Pulmonary artery endothelial cell (primary cell): ENCODE data around the gene RAB33B. TPM values are rescaled to one million over a fixed set of nuclear protein-coding genes. Genes with fewer than 3 reads are reported as not detected.

Source experiments
- DNase-seq: peaks from one replicate; pipeline ENCODE4 v3.0.0-alpha.2; 2011; ENCODE audit warnings: low read depth, low spot score
- total RNA-seq: library from RNA; depleted of rRNA; stranded (reverse); fragments of >200 nt; gene quantifications from 2 replicates; pipeline ENCODE4 v1.2.3, GENCODE V29; 2014

RAB33B gene
- total RNA-seq, 1 donor from 2014 or later = 27.8 TPM

DNA sequence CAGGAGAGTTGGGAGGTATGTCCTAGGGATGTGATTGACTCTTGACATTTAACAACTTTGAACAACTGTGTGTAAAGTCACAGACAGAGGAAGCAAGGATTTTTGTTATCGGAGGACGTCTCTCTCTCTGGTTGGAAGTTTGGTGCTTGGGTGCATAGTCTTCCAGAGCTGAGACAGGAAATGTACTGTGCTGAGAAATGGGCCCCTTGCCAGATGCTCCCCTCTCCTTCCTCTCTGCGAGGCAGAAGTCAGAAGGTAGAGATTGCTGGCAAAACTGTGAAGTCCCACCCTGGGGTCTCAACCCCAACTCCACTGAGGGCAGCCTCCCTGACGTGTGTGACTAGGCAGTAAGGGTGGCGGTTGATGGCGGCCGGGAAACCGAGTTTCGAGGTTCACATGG is 52.9 kb downstream of the RAB33B start:
- no peak for DNase-seq

DNA sequence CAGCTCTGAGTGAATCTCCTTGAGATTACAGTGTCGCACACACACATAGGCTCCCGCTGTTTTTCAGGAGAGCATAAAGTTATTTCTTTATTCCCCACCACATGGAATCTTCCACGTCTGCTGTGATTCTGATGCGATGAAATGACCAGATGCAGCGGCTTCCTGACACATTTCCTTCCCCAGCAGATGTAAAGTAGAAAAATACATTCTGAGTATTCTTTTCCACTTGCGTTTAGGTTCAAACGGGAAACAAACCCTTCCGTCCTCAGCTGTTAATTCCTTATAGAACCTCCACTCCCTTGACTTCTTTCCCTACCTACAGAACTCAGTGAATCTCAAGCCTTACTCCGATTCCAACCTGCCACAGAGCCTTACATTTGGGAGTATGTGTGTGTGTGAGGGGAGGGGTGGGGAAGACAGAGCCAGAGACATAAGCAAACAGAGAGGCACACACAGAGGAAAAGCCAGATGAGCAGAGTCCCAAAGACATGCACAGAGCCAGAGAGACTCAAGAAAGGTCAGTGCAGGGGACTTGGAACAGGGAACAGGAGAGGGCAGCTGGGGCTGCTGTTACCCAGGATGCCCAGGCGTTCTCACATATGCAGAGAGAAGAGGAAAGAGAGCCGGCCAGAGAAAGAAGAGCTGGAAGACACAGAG is 54.8 kb downstream of the RAB33B start:
- DNase-seq = no peak

DNA sequence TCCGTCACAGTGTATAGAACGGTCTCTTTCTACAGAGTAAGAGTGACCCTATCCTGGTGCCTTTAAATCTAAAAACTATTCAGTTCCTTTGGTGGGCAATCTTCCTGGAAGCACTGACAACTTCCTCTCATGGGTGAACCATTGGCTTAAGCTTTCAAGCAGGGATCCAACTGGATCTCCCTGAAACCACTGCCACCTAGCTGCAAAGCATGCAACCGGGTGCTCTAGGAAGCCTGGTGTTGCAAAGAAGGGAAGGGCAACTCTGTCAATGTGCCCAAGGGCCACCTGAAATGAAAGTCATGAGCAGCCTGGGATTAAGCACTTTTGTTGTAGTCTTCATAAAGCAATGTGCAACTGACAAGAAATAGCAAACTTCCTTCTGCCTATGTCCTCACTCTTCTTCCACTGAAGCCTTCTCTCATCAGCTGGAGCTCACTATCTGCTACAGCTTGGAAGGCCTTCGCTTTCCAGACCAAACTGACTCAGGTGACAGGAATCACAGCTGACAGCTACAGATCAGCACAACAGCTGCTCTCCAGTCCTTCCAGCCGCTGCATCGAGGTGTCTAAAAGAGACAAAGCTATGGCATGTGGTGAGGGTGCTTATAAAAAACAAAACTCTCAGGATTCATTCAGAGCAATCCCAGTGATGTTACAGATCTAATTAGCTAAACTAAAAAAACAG is 55.9 kb downstream of the RAB33B start:
- DNase-seq = no peak

DNA sequence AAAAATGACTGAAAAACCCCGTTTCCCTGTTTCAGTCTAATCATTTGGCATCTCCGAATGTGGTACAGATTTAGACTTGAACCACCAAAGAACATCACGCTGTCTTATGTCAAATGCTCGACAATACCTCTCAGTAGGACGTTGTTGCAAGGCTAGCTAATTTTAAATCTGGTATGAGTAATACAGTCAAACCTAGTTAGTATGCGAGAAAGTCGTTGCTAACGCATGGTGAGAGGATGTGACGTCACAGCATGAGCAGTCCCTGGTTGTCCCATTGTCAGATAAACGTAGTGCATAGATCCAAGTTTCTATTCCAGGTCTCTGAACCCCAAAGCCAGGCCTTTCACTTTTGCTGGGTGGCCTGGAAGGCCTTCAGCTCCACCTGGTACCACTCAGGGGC is 57.4 kb downstream of the RAB33B start:
- no peak for DNase-seq

DNA sequence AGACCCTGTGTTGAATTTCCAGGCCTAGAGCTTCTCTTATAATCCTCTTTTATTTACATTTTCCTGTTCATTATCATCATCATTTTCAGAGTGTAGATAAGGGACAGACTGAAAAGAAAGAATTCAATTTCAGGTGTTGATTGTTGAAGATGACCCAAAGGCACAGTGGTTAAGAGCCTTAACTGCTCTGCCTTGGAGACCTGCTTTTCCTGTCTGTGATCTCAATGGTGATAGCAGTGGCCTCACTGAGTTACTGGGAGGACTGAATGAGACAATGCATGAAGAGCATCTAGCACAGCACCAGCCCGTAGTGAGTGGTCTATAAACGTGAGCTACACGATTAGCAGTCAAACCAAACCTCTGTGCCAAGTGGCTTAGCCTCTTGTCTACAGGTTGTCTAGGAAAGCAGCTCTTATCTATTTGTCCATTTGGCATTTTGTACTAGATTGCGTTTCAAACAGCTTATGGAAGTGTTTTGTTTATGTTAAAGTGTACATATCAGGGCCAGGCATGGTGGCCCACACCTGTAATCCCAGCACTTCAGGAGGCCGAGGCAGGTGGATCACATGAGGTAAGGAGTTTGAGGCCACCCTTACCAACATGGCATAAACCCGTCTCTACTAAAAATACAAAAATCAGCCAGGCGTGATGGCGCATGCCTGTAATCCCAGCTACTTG is 60.6 kb downstream of the RAB33B start:
- DNase-seq = no peak

DNA sequence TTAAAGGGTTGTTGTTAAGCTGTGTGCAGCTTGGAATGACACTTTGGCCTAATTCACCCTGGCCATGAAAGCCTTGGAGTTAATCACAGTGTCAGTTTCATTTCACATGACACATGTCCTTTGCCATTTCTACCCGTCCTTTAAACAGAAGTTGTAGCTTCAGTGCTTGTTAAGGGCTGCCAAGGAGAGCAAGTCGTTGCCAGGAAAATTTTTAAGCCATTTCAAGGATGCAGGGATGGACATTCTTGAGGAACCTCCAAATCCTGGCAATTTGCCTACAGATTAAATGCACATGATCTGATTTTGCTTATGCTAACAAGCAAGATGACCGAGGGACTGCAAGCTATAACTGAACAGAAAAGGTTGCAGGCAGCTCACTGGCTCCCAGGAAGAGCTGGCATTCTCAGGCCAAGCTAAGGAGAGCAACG is 61.6 kb downstream of the RAB33B start:
- DNase-seq = no peak

DNA sequence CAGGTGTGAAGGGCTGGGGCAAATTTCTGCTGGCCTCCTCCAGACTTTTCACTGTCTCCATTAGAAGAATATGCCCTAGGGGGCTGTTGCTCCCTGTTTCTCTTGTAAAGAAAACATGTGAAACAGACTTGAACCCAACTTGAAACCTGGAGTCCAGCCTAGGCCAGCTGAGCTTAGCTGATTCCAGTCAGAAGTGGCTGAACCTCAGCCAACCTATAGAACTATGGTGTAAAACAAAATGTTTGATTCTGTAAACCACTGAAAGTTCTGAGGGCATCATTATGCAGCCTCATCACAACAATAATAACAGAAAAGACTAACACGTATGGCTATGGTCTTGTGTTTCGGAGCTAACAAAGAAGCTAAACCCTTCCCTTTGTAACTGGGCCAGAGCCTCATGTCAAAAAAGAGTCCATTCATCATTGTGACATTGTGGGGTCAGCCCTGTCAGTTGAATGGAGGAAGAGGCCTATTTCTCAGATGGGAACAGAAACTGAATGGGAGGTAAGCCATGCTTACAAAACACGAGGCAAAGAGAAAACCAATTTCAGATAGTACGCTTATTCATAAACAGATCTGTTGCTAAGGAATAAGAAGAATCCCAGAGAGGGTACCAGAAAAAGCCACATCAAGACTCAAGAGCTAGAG is 68.0 kb downstream of the RAB33B start:
- DNase-seq = no peak

DNA sequence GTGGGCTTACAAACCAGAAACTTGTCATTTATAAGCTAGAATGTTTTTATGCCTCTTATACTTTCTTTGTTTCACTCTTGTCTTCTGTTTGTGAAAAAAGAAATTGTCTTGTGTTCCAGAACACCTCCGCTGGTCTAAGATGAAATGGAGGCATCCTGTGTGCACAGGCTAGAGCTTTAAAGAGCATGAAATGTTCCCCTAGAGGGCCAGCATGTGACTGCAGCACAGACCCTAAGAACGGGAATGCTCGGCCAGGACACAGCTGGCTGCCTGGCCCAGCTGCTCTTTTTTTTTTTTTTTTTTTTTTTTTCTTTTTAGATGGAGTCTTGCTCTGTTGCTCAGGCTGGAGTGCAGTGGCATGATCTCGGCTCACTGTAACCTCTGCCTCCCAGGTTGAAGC is 68.5 kb downstream of the RAB33B start:
- DNase-seq = no peak

DNA sequence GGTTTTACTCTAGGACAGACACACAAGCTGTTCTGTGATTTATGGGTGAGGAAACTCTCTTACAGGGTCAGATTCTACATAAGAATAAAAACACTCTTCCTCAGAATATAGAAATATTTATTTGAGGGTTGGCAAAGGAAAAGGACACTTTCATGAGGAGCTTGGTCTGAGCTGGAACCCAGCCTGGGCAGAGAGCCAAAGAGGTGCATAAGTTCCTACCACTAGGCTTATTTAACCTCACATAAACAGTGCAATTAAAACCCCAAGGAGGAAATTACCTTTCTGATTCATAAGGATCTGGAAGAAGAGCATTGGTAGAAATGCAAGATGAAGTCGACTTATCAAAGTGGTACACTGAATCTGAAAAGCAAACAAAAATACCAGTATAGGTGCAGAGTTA is 69.2 kb downstream of the RAB33B start:
- no peak for DNase-seq

DNA sequence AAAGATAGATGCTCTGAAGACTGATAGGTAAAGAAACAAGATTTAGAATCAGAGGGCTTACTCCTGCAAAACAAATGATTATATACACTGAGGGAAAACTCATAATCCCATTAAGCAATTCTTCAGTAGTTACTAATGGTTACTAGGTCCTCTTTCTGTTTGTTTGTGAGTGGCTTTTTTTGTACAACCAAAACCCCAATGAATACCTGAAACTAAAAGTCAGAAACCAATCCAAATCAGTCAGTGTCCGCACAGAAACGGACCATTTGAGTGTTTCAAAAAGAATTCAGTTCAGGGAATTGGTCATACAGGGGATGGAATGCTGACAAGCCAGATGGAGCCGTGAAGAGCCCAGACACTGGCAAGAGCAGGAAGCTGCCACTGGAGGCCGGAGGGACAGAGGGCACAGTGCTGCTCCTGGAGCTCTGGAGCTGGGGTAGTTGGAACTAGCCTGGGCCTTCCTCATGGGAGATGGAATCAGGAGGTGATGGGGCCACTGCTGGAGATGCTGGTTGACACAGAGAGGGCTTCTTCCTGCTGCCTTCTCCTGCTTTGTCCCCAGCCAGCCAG is 70.2 kb downstream of the RAB33B start:
- DNase-seq = no peak

DNA sequence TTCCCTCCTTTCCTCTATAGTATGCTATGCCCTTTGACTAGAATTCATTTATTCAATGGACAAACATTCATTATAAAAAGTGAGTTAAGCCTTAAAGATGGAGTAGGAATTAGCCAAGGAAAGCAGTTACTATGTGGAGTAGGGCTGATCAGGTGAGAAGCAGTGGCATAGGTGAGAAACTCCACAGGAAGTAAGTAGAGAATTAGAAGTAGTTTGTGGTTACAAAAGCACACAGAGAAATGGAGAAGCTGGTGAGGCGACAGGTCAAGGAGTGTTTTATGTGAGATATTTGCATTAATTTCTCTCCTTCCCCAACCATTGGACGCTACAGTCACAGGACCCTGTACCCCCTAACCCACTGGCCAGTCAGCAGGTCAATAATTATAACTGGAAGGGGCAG is 71.5 kb downstream of the RAB33B start:
- no peak for DNase-seq

Other genes starting within 250 kb of the RAB33B start
- 55.8 and 57.2 TPM in 2 replicates for gene MGARP, start 173.9 kb upstream of the RAB33B start, total RNA-seq
- gene NAA15, start 152.6 kb upstream of the RAB33B start, total RNA-seq = 35.1 and 48.4 TPM in 2 replicates
- gene NDUFC1, start 151.6 kb upstream of the RAB33B start, total RNA-seq = 66.4 and 73.7 TPM in 2 replicates
- 64.5 and 85.0 TPM in 2 replicates for gene SETD7, start 102.1 kb downstream of the RAB33B start, total RNA-seq
- gene MGST2, start 211.7 kb downstream of the RAB33B start, total RNA-seq = 36.0 and 60.2 TPM in 2 replicates